Neutrophil (primary cell): ENCODE results near the gene PLIN1.

Experiments used
- H3K27ac ChIP-seq: fragments of 200-600 bp; sonication (generic); 2 replicates; pipeline ENCODE4 v1.5.1; 2016; ENCODE audit warnings: mild to moderate bottlenecking, moderate library complexity
- H3K27me3 ChIP-seq: fragments of 200-600 bp; sonication (generic); 2 replicates; pipeline ENCODE4 v1.6.0; 2016; ENCODE audit warnings: mild to moderate bottlenecking
- H3K36me3 ChIP-seq: fragments of 200-600 bp; sonication (generic); 2 replicates; pipeline ENCODE4 v1.5.1; 2017
- H3K4me1 ChIP-seq, 2 experiments: fragments of 200-600 bp in 1 of 2; sonication (generic) in 1 of 2; 1 replicate in 1 of 2; 2 replicates in 1 of 2; pipeline versions ENCODE4 v1.5.1 to v1.6.1; 2013 to 2016; ENCODE audit warnings: low read depth in 1 of 2, low read length in 1 of 2, mild to moderate bottlenecking in 1 of 2, moderate library complexity in 1 of 2; ENCODE audit not compliant: control insufficient read depth in 1 of 2, insufficient read depth in 1 of 2
- H3K4me3 ChIP-seq, 2 experiments: fragments of 200-600 bp in 1 of 2; sonication (generic) in 1 of 2; 1 replicate in 1 of 2; 2 replicates in 1 of 2; pipeline ENCODE4 v1.5.1; 2013 to 2016; ENCODE audit warnings: low read depth in 1 of 2, low read length in 1 of 2, mild to moderate bottlenecking in 1 of 2, moderate library complexity in 1 of 2
- H3K9me3 ChIP-seq: fragments of 200-600 bp; sonication (generic); 2 replicates; pipeline ENCODE4 v1.5.1; 2016
- CTCF ChIP-seq: fragments of 200-600 bp; sonication (generic); IDR thresholded peaks from 2 replicates; pipeline ENCODE4 v1.5.1; 2016; ENCODE audit warnings: antibody characterized with exemption

PLIN1 gene

GRCh38 chr15:89667706-89667960, 11.5 kb downstream of the PLIN1 start:
- H3K9me3 ChIP-seq = no peaks in the 10 kb centered on the region

GRCh38 chr15:89666858-89667705, 12.1 kb downstream of the PLIN1 start:
- H3K4me3 ChIP-seq = no peak overlapping the region
- H3K27me3 ChIP-seq = peaks cover 47% of the 10 kb centered on the region
- no peaks in the 10 kb centered on the region for H3K9me3 ChIP-seq
- no peak for TF ChIP-seq CTCF
- H3K4me1 ChIP-seq = peaks cover 0 to 4% of the 10 kb centered on the region in 2 experiments
- no peaks in the 10 kb centered on the region for H3K36me3 ChIP-seq
- H3K27ac ChIP-seq = no peak overlapping the region

More at GRCh38 chr15:89667706-89667960, 11.5 kb downstream of the PLIN1 start:
- H3K4me3 ChIP-seq = no peak overlapping the region
- H3K36me3 ChIP-seq = no peaks in the 10 kb centered on the region
- peaks cover 41% of the 10 kb centered on the region for H3K27me3 ChIP-seq
- peaks cover 0 to 4% of the 10 kb centered on the region in 2 experiments for H3K4me1 ChIP-seq
- no peak overlapping the region for H3K27ac ChIP-seq
- TF ChIP-seq CTCF = no peak

GRCh38 chr15:89666184-89666857, 12.8 kb downstream of the PLIN1 start:
- peaks cover 0 to 4% of the 10 kb centered on the region in 2 experiments for H3K4me1 ChIP-seq
- no peak for TF ChIP-seq CTCF
- H3K36me3 ChIP-seq = no peaks in the 10 kb centered on the region
- no peak overlapping the region for H3K4me3 ChIP-seq
- no peak overlapping the region for H3K27ac ChIP-seq
- no peaks in the 10 kb centered on the region for H3K9me3 ChIP-seq
- peaks cover 53% of the 10 kb centered on the region for H3K27me3 ChIP-seq

GRCh38 chr15:89665449-89666181, 13.6 kb downstream of the PLIN1 start:
- Histone ChIP-seq H3K27ac (no peak overlapping the region), H3K4me3 (no peak overlapping the region), H3K36me3 (no peaks in the 10 kb centered on the region), H3K4me1 (peaks cover 0 to 4% of the 10 kb centered on the region in 2 experiments), H3K27me3 (peaks cover 58% of the 10 kb centered on the region), H3K9me3 (no peaks in the 10 kb centered on the region)
- no peak for TF ChIP-seq CTCF

- Histone ChIP-seq H3K36me3 (no peaks in the 10 kb centered on the region), H3K27ac (no peak overlapping the region), H3K9me3 (no peaks in the 10 kb centered on the region), H3K4me3 (no peak overlapping the region), H3K27me3 (peaks cover 67% of the 10 kb centered on the region), H3K4me1 (peaks cover 0 to 4% of the 10 kb centered on the region in 2 experiments)
- no peak for TF ChIP-seq CTCF
Observed at GRCh38 chr15:89664441-89665350, 14.5 kb downstream of the PLIN1 start.
